Progenitor cell of endocrine pancreas (in vitro differentiated cells): ENCODE data around the gene FAM170B. TPM values are rescaled to one million over a fixed set of nuclear protein-coding genes. Genes with fewer than 3 reads are reported as not detected.

Experiments used
- DNase-seq: peaks from one replicate; pipeline ENCODE4 v3.0.0; 2021; ENCODE audit warnings: low spot score; ENCODE audit not compliant: unreplicated experiment
- H3K27ac Mint-ChIP-seq: 2 replicates; pipeline ENCODE4 v1.8.0; 2021; ENCODE audit warnings: mild to moderate bottlenecking, moderate library complexity, mixed read lengths
- H3K27me3 Mint-ChIP-seq: 2 replicates; pipeline ENCODE4 v1.8.0; 2021; ENCODE audit warnings: mixed read lengths
- H3K36me3 Mint-ChIP-seq: 2 replicates; pipeline ENCODE4 v1.8.0; 2022; ENCODE audit warnings: mixed read lengths; ENCODE audit not compliant: insufficient read depth
- H3K4me1 Mint-ChIP-seq: 2 replicates; pipeline ENCODE4 v1.8.0; 2021; ENCODE audit warnings: low read depth, mixed read lengths
- H3K4me3 Mint-ChIP-seq: 2 replicates; pipeline ENCODE4 v1.8.0; 2021; ENCODE audit warnings: low read depth, mild to moderate bottlenecking, moderate library complexity, mixed read lengths
- H3K9me3 Mint-ChIP-seq: 2 replicates; pipeline ENCODE4 v1.8.0; 2021; ENCODE audit warnings: low read depth, mixed read lengths
- total RNA-seq: library from RNA; stranded (reverse); gene quantifications from 2 replicates; pipeline ENCODE4 v1.2.1, GENCODE V29; 2021
- TF ChIP-seq, protein P1 (sequence below): fragments of 200-600 bp; sonication (generic); IDR thresholded peaks from one replicate; pipeline ENCODE4 v1.5.0; 2021; ENCODE audit warnings: antibody characterized with exemption, mild to moderate bottlenecking; ENCODE audit not compliant: unreplicated experiment

Gene FAM170B
- total RNA-seq, 1 donor from 2014 or later, result not detected

DNA sequence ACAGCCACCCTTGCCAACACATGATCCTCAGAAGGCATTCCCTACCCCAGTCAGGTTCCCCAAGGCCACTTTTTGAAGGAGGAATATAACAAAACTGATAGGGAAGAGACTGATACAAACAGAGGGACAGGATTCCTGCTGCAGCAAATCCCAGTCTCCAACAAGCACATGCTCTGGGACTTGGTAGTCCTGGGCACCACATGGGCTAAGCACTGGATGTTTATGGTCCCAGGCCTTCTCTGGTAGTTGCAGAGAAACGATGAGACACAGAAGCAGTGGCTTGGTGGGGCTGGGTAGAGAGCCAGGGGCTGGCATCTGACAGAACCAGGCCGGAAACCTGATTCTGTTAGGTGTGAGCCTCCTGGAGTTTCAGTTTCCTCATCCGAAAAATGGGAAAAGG is 21.7 kb downstream of the FAM170B start:
- no peak overlapping the region for H3K4me3 Mint-ChIP-seq
- H3K27me3 Mint-ChIP-seq, result peaks cover 39% of the 10 kb centered on the region
- no peak overlapping the region for H3K27ac Mint-ChIP-seq
- no peak for DNase-seq
- TF ChIP-seq, protein P1, sequence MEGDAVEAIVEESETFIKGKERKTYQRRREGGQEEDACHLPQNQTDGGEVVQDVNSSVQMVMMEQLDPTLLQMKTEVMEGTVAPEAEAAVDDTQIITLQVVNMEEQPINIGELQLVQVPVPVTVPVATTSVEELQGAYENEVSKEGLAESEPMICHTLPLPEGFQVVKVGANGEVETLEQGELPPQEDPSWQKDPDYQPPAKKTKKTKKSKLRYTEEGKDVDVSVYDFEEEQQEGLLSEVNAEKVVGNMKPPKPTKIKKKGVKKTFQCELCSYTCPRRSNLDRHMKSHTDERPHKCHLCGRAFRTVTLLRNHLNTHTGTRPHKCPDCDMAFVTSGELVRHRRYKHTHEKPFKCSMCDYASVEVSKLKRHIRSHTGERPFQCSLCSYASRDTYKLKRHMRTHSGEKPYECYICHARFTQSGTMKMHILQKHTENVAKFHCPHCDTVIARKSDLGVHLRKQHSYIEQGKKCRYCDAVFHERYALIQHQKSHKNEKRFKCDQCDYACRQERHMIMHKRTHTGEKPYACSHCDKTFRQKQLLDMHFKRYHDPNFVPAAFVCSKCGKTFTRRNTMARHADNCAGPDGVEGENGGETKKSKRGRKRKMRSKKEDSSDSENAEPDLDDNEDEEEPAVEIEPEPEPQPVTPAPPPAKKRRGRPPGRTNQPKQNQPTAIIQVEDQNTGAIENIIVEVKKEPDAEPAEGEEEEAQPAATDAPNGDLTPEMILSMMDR, result no peak
- H3K4me1 Mint-ChIP-seq, result peaks cover 2% of the 10 kb centered on the region
- no peaks in the 10 kb centered on the region for H3K9me3 Mint-ChIP-seq
- H3K36me3 Mint-ChIP-seq, result no peaks in the 10 kb centered on the region

DNA sequence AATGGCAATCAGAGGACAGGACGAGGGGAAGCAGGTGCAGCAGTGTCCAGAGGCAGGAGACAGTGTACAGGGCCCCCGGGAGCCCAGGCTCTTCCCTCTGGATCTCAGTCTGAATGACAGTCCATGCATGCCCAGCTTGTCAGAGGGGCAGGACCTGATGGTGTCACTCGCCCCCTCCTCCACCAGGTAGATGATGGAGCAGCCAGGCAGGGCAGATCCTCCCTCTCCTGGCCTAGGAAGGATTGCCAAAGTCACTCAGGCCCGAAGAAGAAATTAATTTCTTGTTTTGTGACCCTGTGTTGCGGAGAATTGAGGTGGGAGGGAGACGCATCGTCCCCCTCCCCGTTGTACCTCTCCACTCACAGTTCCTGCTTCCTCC is 22.5 kb downstream of the FAM170B start:
- TF ChIP-seq, protein P1, result no peak
- Mint-ChIP-seq H3K27me3 (peaks cover 37% of the 10 kb centered on the region), H3K9me3 (no peaks in the 10 kb centered on the region), H3K27ac (no peak overlapping the region), H3K4me1 (peaks cover 2% of the 10 kb centered on the region), H3K4me3 (no peak overlapping the region), H3K36me3 (no peaks in the 10 kb centered on the region)
- DNase-seq, result no peak

DNA sequence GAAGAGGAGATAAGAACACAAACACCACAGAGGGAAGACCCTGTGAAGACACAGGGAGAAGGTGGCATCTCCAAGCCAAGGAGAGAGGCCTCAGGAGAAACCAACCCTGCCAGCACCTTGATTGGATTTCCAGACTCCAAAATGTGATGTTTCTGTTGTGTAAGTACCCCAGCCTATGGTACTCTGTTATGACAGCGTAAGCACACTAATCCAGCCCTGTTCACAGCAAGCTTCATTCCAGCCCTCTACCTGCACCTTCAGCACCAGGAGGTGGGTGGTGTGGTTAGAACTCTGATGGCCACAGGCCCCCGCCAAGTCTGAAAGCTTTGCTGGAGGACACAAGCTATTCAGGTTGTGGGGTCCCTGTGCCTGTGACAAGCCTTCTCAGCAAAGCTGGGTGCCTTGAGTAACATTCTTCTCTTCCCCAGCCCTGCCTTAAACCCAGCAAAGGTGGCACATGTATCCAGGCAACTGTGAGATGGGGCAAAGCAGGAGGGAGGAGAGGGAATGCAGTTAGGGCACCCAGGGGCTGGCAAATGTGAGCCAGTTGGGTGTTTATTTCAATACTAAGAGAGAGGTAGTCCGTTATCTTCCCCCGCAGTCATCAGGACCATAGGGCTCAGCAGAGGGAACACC is 23.0 kb downstream of the FAM170B start:
- no peaks in the 10 kb centered on the region for H3K9me3 Mint-ChIP-seq
- H3K27me3 Mint-ChIP-seq, result peaks cover 33% of the 10 kb centered on the region
- peaks cover 2% of the 10 kb centered on the region for H3K4me1 Mint-ChIP-seq
- no peaks in the 10 kb centered on the region for H3K36me3 Mint-ChIP-seq
- H3K4me3 Mint-ChIP-seq, result no peak overlapping the region
- no peak for DNase-seq
- TF ChIP-seq, protein P1, result no peak
- no peak overlapping the region for H3K27ac Mint-ChIP-seq

DNA sequence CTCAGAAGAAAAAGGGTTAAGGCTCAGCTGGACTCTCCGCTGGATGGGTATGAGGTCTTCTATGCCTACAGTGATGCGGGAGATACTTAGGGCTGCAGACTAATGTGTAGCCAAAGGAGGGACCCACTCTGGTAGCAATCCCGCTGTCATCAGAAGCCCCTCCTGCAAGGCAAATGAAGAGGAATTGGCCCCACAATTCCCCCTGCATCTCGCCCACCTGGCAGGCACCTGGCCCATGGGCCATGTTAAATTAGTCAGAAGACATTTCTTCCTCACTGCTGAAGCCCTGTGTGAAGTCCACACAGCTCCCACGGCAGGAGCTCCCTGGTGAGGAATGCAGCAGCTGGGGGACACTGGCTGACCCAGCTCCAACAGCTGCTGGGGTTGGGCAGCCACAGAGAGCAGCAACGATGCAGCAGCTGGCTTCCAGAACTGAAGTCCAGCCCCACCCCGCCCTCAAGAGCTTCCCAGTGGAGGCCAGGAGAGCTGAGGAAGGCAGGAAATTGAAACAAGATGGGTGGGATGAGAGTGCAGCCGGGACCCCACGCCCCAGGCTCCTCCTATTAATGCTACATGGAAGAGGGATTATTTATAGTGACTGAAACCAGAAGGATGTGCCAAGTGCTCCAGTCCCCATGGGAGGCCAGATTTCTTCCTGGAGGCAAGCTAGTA is 24.0 kb downstream of the FAM170B start:
- Mint-ChIP-seq H3K27me3 (peaks cover 32% of the 10 kb centered on the region), H3K9me3 (no peaks in the 10 kb centered on the region), H3K4me1 (peaks cover 1% of the 10 kb centered on the region), H3K4me3 (no peak overlapping the region), H3K27ac (no peak overlapping the region), H3K36me3 (no peaks in the 10 kb centered on the region)
- TF ChIP-seq, protein P1, result no peak
- DNase-seq, result no peak

DNA sequence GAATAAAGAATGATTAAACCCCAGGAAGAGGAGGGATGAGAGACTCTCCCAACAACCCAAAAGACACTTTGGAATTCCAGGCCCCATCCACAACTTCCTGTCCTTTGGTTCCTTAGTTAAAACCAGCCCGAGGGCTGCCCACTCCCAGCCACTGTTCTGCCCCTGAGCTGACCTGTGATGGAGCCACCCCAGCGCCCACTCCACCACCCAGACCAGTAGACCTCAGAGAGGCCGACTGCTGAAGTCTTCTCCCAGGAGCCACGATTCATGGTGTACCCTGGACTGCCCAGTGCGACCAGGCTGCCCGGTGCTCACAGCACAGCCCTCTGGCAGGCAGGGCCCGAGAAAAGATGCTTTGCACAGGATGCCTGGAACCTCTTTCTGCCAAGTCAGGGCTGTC is 25.2 kb downstream of the FAM170B start:
- Mint-ChIP-seq H3K4me3 (no peak overlapping the region), H3K36me3 (no peaks in the 10 kb centered on the region)

More for the DNA sequence above, 25.2 kb downstream of the FAM170B start:
- Mint-ChIP-seq H3K4me1 (no peaks in the 10 kb centered on the region), H3K9me3 (no peaks in the 10 kb centered on the region), H3K27ac (no peak overlapping the region), H3K27me3 (peaks cover 25% of the 10 kb centered on the region)
- no peak for DNase-seq
- TF ChIP-seq, protein P1, result no peak
